CD14-positive monocyte (primary cell): ENCODE measurements around the gene CELSR1. TPM values are rescaled to one million over a fixed set of nuclear protein-coding genes. Genes with fewer than 3 reads are reported as not detected.

Experiments
- DNase-seq, 3 donors: peaks; one replicate each; pipeline ENCODE4 v3.0.0-alpha.2; 2011 to 2022
- H2AFZ ChIP-seq: 2 replicates; pipeline ENCODE4 v1.6.0; 2012; ENCODE audit warnings: mild to moderate bottlenecking, low read depth, low read length, inconsistent platforms; ENCODE audit not compliant: insufficient read depth, poor library complexity, severe bottlenecking
- H3K27ac ChIP-seq, 2 donors: 1 replicate in 1 of 2; 2 replicates in 1 of 2; pipeline ENCODE4 v1.5.1; 2012 to 2013; ENCODE audit warnings: low read length in 2 of 2, control low read depth in 1 of 2, inconsistent platforms in 1 of 2, low read depth in 1 of 2, mild to moderate bottlenecking in 1 of 2
- H3K27me3 ChIP-seq, 2 donors: one replicate each; pipeline versions ENCODE4 v1.6.0 to v1.6.1; 2011 to 2013; ENCODE audit warnings: low read length in 2 of 2; ENCODE audit not compliant: control insufficient read depth in 2 of 2, insufficient read depth in 2 of 2
- H3K36me3 ChIP-seq, 2 donors: replicated peaks in 1 of 2; 1 replicate in 1 of 2; 2 replicates in 1 of 2; pipeline versions ENCODE4 v1.5.1 to v1.6.1; 2012 to 2013; ENCODE audit warnings: low read length in 2 of 2, control low read depth in 1 of 2, inconsistent platforms in 1 of 2, mild to moderate bottlenecking in 1 of 2; ENCODE audit not compliant: insufficient read depth in 2 of 2, control insufficient read depth in 1 of 2
- H3K4me1 ChIP-seq, 2 donors: 1 replicate in 1 of 2; 2 replicates in 1 of 2; pipeline versions ENCODE4 v1.5.1 to v1.6.1; 2012 to 2013; ENCODE audit warnings: low read length in 2 of 2, control low read depth in 1 of 2, inconsistent platforms in 1 of 2, mild to moderate bottlenecking in 1 of 2, moderate library complexity in 1 of 2; ENCODE audit not compliant: insufficient read depth in 2 of 2, control insufficient read depth in 1 of 2
- H3K4me2 ChIP-seq: replicated peaks from 2 replicates; pipeline ENCODE3; 2012; ENCODE audit warnings: low read length, moderate library complexity, mild to moderate bottlenecking; ENCODE audit not compliant: poor library complexity, severe bottlenecking; ENCODE audit errors: extremely low read depth
- H3K4me3 ChIP-seq, 3 experiments: fragments of 200-600 bp in 1 of 3; sonication (generic) in 1 of 3; replicated peaks in 1 of 3; 1 replicate in 2 of 3; 2 replicates in 1 of 3; pipeline ENCODE4 v1.5.1; 2011 to 2013; ENCODE audit warnings: low read length in 3 of 3, mild to moderate bottlenecking in 3 of 3, control low read depth in 2 of 3, low read depth in 2 of 3, inconsistent platforms in 1 of 3, moderate library complexity in 1 of 3
- H3K79me2 ChIP-seq: 2 replicates; pipeline ENCODE4 v1.6.0; 2012; ENCODE audit warnings: mild to moderate bottlenecking, control low read depth, inconsistent platforms, low read length, moderate library complexity; ENCODE audit not compliant: insufficient read depth
- H3K9ac ChIP-seq: 2 replicates; pipeline ENCODE4 v1.6.0; 2017; ENCODE audit warnings: low read length, mild to moderate bottlenecking; ENCODE audit not compliant: insufficient read depth, poor library complexity, severe bottlenecking
- H3K9me3 ChIP-seq, 2 donors: replicated peaks in 1 of 2; 1 replicate in 1 of 2; 2 replicates in 1 of 2; pipeline versions ENCODE4 v1.5.1 to v1.6.1; 2012 to 2013; ENCODE audit warnings: low read length in 2 of 2, control low read depth in 1 of 2; ENCODE audit not compliant: control insufficient read depth in 1 of 2, insufficient read depth in 1 of 2
- H4K20me1 ChIP-seq: 2 replicates; pipeline ENCODE4 v1.6.0; 2012; ENCODE audit warnings: mild to moderate bottlenecking, low read length, control low read depth, moderate library complexity; ENCODE audit not compliant: insufficient read depth
- H3K27ac Mint-ChIP-seq, 7 donors: one replicate each; pipeline ENCODE4 v1.8.0; 2020; ENCODE audit warnings: mild to moderate bottlenecking in 7 of 7, mixed read lengths in 7 of 7, moderate library complexity in 6 of 7, inconsistent platforms in 2 of 7
- H3K27me3 Mint-ChIP-seq, 3 donors: one replicate each; pipeline ENCODE4 v1.8.0; 2021 to 2022; ENCODE audit warnings: low read depth in 3 of 3, mild to moderate bottlenecking in 3 of 3, mixed read lengths in 3 of 3, moderate library complexity in 3 of 3, inconsistent platforms in 1 of 3
- H3K36me3 Mint-ChIP-seq, 2 donors: one replicate each; pipeline ENCODE4 v1.8.0; 2020; ENCODE audit warnings: mixed read lengths in 2 of 2, inconsistent platforms in 1 of 2, mild to moderate bottlenecking in 1 of 2
- H3K4me1 Mint-ChIP-seq: one replicate; pipeline ENCODE4 v1.8.0; 2020; ENCODE audit warnings: mild to moderate bottlenecking, mixed read lengths
- H3K4me3 Mint-ChIP-seq, 2 donors: one replicate each; pipeline ENCODE4 v1.8.0; 2020; ENCODE audit warnings: mild to moderate bottlenecking in 2 of 2, mixed read lengths in 2 of 2, moderate library complexity in 1 of 2
- H3K9me3 Mint-ChIP-seq, 7 donors: one replicate each; pipeline ENCODE4 v1.8.0; 2020 to 2022; ENCODE audit warnings: mixed read lengths in 7 of 7, mild to moderate bottlenecking in 6 of 7, moderate library complexity in 6 of 7, inconsistent platforms in 2 of 7
- CTCF ChIP-seq: fragments of 200-600 bp; IDR thresholded peaks from one replicate; pipeline ENCODE4 v1.8.0; 2022; ENCODE audit warnings: antibody characterized with exemption, mild to moderate bottlenecking
- WGBS: methylation state at CpG from one replicate; pipeline ENCODE4 v1.1.5; 2013; ENCODE audit warnings: missing lambda C conversion rate; ENCODE audit not compliant: insufficient coverage; 5-methylcytosine and 5-hydroxymethylcytosine counted together
- intact Hi-C, 2 donors: fragments of 100-400 bp; cut with micrococcal nuclease; formaldehyde crosslinking; loops; one replicate each; pipeline versions ENCODE4 v1.15.0 to v1.15.1; 2023
- polyA plus RNA-seq, 3 donors: library from polyadenylated mRNA; depleted of rRNA in 1 of 3; unstranded in 2 of 3; stranded (reverse) in 1 of 3; fragments of 300-500 nt in 2 of 3; fragments of >200 nt in 1 of 3; fragmentation: Illumina TruSeq in 2 of 3; gene quantifications; 1 replicate in 2 of 3; 2 replicates in 1 of 3; pipeline ENCODE4 v1.2.3, GENCODE V29; 2012 to 2021

The CELSR1 gene
- polyA plus RNA-seq, 3 donors: 0.16 TPM; not detected in 2

- Histone ChIP-seq H3K27ac (no peak overlapping the region), H2AFZ (no peak overlapping the region), H3K9me3 (no peaks in the 10 kb centered on the region), H4K20me1 (no peaks in the 10 kb centered on the region), H3K4me2 (no peak overlapping the region), H3K27me3 (no peaks in the 10 kb centered on the region), H3K36me3 (no peaks in the 10 kb centered on the region), H3K9ac (no peak overlapping the region), H3K4me1 (no peaks in the 10 kb centered on the region), H3K4me3 (no peak overlapping the region), H3K79me2 (no peaks in the 10 kb centered on the region)
- Mint-ChIP-seq H3K9me3 (no peaks in the 10 kb centered on the region), H3K4me3 (no peak overlapping the region), H3K36me3 (no peaks in the 10 kb centered on the region), H3K4me1 (no peaks in the 10 kb centered on the region), H3K27me3 (no peaks in the 10 kb centered on the region), H3K27ac (no peak overlapping the region)
- DNase-seq: no peak
- WGBS: 95% methylated on average over 33 of the region's 37 CpGs
- intact Hi-C loops: no loop called here
- no peak for TF ChIP-seq CTCF
Measured at GRCh38 chr22:46409631-46410210, 127.7 kb downstream of the CELSR1 start.

- 92% methylated on average over 37 of the region's 41 CpGs for WGBS
- Mint-ChIP-seq H3K9me3 (no peaks in the 10 kb centered on the region), H3K4me3 (no peak overlapping the region), H3K27me3 (no peaks in the 10 kb centered on the region), H3K36me3 (no peaks in the 10 kb centered on the region), H3K4me1 (no peaks in the 10 kb centered on the region), H3K27ac (no peak overlapping the region)
- Histone ChIP-seq H3K4me1 (no peaks in the 10 kb centered on the region), H3K27me3 (no peaks in the 10 kb centered on the region), H4K20me1 (no peaks in the 10 kb centered on the region), H3K9ac (no peak overlapping the region), H3K4me2 (no peak overlapping the region), H3K79me2 (no peaks in the 10 kb centered on the region), H3K4me3 (no peak overlapping the region), H3K36me3 (no peaks in the 10 kb centered on the region), H3K27ac (no peak overlapping the region), H3K9me3 (no peaks in the 10 kb centered on the region), H2AFZ (no peak overlapping the region)
- DNase-seq: no peak
- TF ChIP-seq CTCF: no peak
- intact Hi-C loops: no loop called here
Measured at GRCh38 chr22:46408568-46409506, 128.6 kb downstream of the CELSR1 start.
